GM12878 (cell line): Measurements from ENCODE around the gene TMEM163. TPM values are rescaled to one million over a fixed set of nuclear protein-coding genes. Genes with fewer than 3 reads are reported as not detected.

Source experiments
- ATAC-seq: fragments of 200-7000 bp; cut with Tn5 transposase; 3 replicates; pipeline ENCODE4 v1.9.1; 2020; ENCODE audit warnings: mild to moderate bottlenecking, moderate library complexity
- BruUV-seq: library from RNA; stranded (reverse); fragments of 400-500 nt; replicated peaks from 2 replicates; lab custom pipeline; 2021; lab: Mats Ljungman, UMichigan
- CTCF ChIA-PET: fragments of 300-600 bp; sonication (Branson Sonifier 250); formaldehyde crosslinking; extraction: SDS; loops from one replicate; lab custom pipeline; 2021; ENCODE audit warnings: inconsistent platforms; lab: Yijun Ruan, JAX
- POLR2A ChIA-PET: fragments of 350-600 bp; formaldehyde crosslinking; extraction: SDS; loops from one replicate; lab custom pipeline; 2021; ENCODE audit warnings: inconsistent platforms; lab: Charles Lee
- RAD21 ChIA-PET: fragments of 300-600 bp; sonication (Branson Sonifier 250); formaldehyde crosslinking; loops from one replicate; lab custom pipeline; 2023; ENCODE audit warnings: antibody characterized with exemption; ENCODE audit not compliant: unreplicated experiment; lab: Charles Lee
- SMC1A ChIA-PET: fragments of 300-600 bp; sonication (Branson Sonifier 250); formaldehyde crosslinking; loops from one replicate; lab custom pipeline; 2023; ENCODE audit not compliant: unreplicated experiment, uncharacterized antibody; lab: Charles Lee
- DNase-seq: peaks from one replicate; pipeline ENCODE4 v3.0.0-alpha.2; 2011; ENCODE audit warnings: low read depth, low spot score
- FAIRE-seq: peaks from 3 replicates; lab custom pipeline; 2011; peaks lifted over from hg19 to GRCh38; lab: Jason Lieb, UNC
- H2AFZ ChIP-seq: 2 replicates; pipeline ENCODE4 v1.6.0; 2011; ENCODE audit warnings: low read depth, low read length, control low read depth; ENCODE audit not compliant: control insufficient read depth
- H3K27ac ChIP-seq: 2 replicates; pipeline ENCODE4 v1.5.1; 2011; ENCODE audit warnings: control low read depth; ENCODE audit not compliant: control insufficient read depth, insufficient read depth
- H3K27me3 ChIP-seq, 2 experiments: replicated peaks in 1 of 2; 2 replicates each; pipeline versions ENCODE4 v1.6.0 to v1.6.1; 2011; ENCODE audit warnings: low read length in 1 of 2; ENCODE audit not compliant: control insufficient read depth in 2 of 2, insufficient read depth in 2 of 2
- H3K36me3 ChIP-seq, 2 experiments: 2 replicates each; pipeline ENCODE4 v1.5.1; 2011; ENCODE audit warnings: low read length in 1 of 2; ENCODE audit not compliant: control insufficient read depth in 2 of 2, insufficient read depth in 2 of 2
- H3K4me1 ChIP-seq: 2 replicates; pipeline ENCODE4 v1.6.1; 2011; ENCODE audit warnings: mild to moderate bottlenecking, low read length, moderate library complexity, mixed read lengths; ENCODE audit not compliant: control insufficient read depth, insufficient read depth
- H3K4me2 ChIP-seq: 2 replicates; pipeline ENCODE4 v1.6.0; 2011; ENCODE audit warnings: control low read depth; ENCODE audit not compliant: control insufficient read depth, insufficient read depth
- H3K4me3 ChIP-seq: fragments of 200-600 bp; sonication (generic); 2 replicates; pipeline ENCODE4 v1.5.1; 2016
- H3K79me2 ChIP-seq: 2 replicates; pipeline ENCODE4 v1.6.0; 2011; ENCODE audit warnings: low read length; ENCODE audit not compliant: control insufficient read depth, insufficient read depth
- H3K9ac ChIP-seq: 2 replicates; pipeline ENCODE4 v1.8.0; 2011; ENCODE audit warnings: low read length, control low read depth, mixed read lengths; ENCODE audit not compliant: control insufficient read depth, insufficient read depth
- H3K9me3 ChIP-seq: replicated peaks from 3 replicates; pipeline ENCODE4 v1.5.1; 2011; ENCODE audit warnings: mild to moderate bottlenecking, low read length; ENCODE audit not compliant: control insufficient read depth, insufficient read depth
- H4K20me1 ChIP-seq: 2 replicates; pipeline ENCODE4 v1.6.0; 2011; ENCODE audit not compliant: control insufficient read depth, insufficient read depth
- BACH1 ChIP-seq: fragments of 450-650 bp; IDR thresholded peaks from 2 replicates; pipeline ENCODE4 v1.6.1; 2017; ENCODE audit warnings: mild to moderate bottlenecking, borderline replicate concordance
- CBX3 ChIP-seq: fragments of 200-600 bp; sonication (generic); IDR thresholded peaks from 2 replicates; pipeline ENCODE4 v1.6.1; 2016; ENCODE audit warnings: low read depth, borderline replicate concordance
- NFIC ChIP-seq: IDR thresholded peaks from 2 replicates; pipeline ENCODE4 v1.6.1; 2012; ENCODE audit warnings: low read depth, mild to moderate bottlenecking, inconsistent platforms, low read length, moderate library complexity
- NFYB ChIP-seq: IDR thresholded peaks from 2 replicates; pipeline ENCODE4 v1.6.1; 2011; ENCODE audit warnings: low read depth, mild to moderate bottlenecking, low read length, improper control_type of control experiment, moderate library complexity; ENCODE audit not compliant: insufficient read depth
- SIN3A ChIP-seq: IDR thresholded peaks from 2 replicates; pipeline ENCODE4 v1.6.1; 2012; ENCODE audit warnings: low read depth, low read length, improper control_type of control experiment
- SREBF2 ChIP-seq: IDR thresholded peaks from 2 replicates; pipeline ENCODE4 v1.6.1; 2012; ENCODE audit warnings: mild to moderate bottlenecking, low read length
- YBX1 ChIP-seq: fragments of 450-650 bp; IDR thresholded peaks from 2 replicates; pipeline ENCODE4 v1.6.1; 2016; ENCODE audit warnings: antibody characterized with exemption
- WGBS: methylation state at CpG from one replicate; pipeline ENCODE4 v1.1.6; 2016; ENCODE audit warnings: low lambda C conversion rate; ENCODE audit not compliant: insufficient replicate concordance, insufficient coverage; ENCODE audit errors: missing lambda C conversion rate; 5-methylcytosine and 5-hydroxymethylcytosine counted together
- in situ Hi-C: fragments of 300-500 bp; cut with MboI; formaldehyde crosslinking; loops from 9 replicates; pipeline ENCODE4 v1.14.3; 2018; ENCODE audit warnings: mixed read lengths
- intact Hi-C: fragments of 100-400 bp; cut with micrococcal nuclease; formaldehyde crosslinking; loops from one replicate; pipeline ENCODE4 v1.14.2; 2022; ENCODE audit not compliant: unreplicated experiment
- polyA plus RNA-seq, 11 experiments: library from polyadenylated mRNA; depleted of rRNA in 4 of 11; unstranded in 6 of 11; stranded (reverse) in 5 of 11; fragments of >200 nt; fragmentation: Nextera tagmentation in 4 of 11; fragmentation: Illumina TruSeq in 1 of 11; extraction: Ambion mirVana in 4 of 11; extraction: Trizol in 1 of 11; gene quantifications; 1 replicate in 1 of 11; 2 replicates in 10 of 11; pipeline versions ENCODE4 v1.2.1 to v1.2.3, GENCODE V29; 2011 to 2016; ENCODE audit warnings: inconsistent platforms in 2 of 11, missing spikeins in 2 of 11, low read depth in 1 of 11
- total RNA-seq, 4 experiments: library from RNA; depleted of rRNA in 3 of 4; stranded (reverse); fragments of >200 nt in 3 of 4; fragmentation: Illumina TruSeq in 1 of 4; extraction: Trizol in 1 of 4; gene quantifications; 2 replicates each; pipeline versions ENCODE4 v1.2.1 to v1.2.3, GENCODE V29; 2013 to 2021
- TF ChIP-seq, protein P1 (sequence below): IDR thresholded peaks from 2 replicates; pipeline ENCODE4 v1.6.1; 2011; ENCODE audit warnings: borderline replicate concordance, low read depth, mild to moderate bottlenecking, moderate library complexity, mixed read lengths, low read length; ENCODE audit not compliant: insufficient read depth; ENCODE audit errors: extremely low read length
- TF ChIP-seq, protein P2 (sequence below): fragments of 450-650 bp; conservative IDR thresholded peaks from 2 replicates; pipeline ENCODE4 v1.6.1; 2017; ENCODE audit warnings: mild to moderate bottlenecking, moderate library complexity

Gene TMEM163
- total and polyA plus RNA-seq, 10 of the 15 experiments (the other 5 are each of a cell fraction or from before 2014, with no cell fraction given) = 0.05 to 0.11 (median 0.07) TPM; not detected in 4

DNA sequence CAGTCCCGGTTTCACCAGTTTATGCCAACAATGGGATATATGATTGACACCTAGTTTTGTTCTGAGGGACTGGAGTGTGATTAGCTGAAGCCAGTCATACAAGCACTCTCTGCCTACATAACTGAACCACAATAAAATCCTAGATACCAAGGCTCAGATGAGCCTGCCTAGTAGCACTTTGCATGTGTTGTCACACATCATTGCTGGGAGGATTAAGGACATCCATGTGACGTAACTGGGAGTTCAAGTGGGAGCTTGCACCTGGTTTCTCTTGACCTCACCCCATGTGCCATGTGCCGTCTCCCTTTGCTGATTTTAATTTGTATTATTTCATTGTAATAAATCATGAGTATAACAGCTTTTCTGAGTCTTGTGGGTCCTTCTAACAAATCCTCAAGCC is 90.3 kb downstream of the TMEM163 start:
- SMC1A ChIA-PET = no interaction called here
- BruUV-seq = no TSS peak

DNA sequence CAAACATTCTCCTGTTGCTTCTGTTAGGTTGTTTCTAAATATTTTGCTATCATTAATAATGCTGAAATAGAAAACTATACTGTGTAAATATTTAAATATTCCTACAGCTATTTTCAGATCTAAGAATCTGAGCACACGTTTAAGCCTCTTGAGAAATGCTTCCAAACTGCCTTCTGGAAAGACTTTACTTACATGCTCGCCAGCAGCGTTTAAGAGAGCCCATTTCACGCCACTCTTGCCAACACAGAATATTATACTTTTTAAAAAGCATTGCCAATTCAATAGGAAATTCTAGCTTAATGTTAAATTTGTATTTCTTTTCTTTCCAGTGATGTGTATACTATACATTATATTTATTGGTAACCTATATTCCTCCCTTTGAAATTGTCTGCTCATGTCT is 92.0 kb downstream of the TMEM163 start:
- CTCF ChIA-PET = interaction anchor here (1.1 kb wide), 1 partner anchor 175 kb away, joined by 3 read pairs; no protein-coding TSS in a partner anchor
- no peak for DNase-seq
- Histone ChIP-seq H3K9ac (no peak overlapping the region), H3K27me3 (no peaks in the 10 kb centered on the region), H3K4me1 (peaks cover 21% of the 10 kb centered on the region), H3K36me3 (no peaks in the 10 kb centered on the region), H4K20me1 (no peaks in the 10 kb centered on the region), H3K9me3 (peaks cover 5% of the 10 kb centered on the region; the same call in 2 of the 3 replicates), H3K4me3 (no peak overlapping the region), H3K27ac (no peak overlapping the region), H3K79me2 (no peaks in the 10 kb centered on the region), H3K4me2 (no peak overlapping the region), H2AFZ (no peak overlapping the region)
- intact Hi-C loops (no loop called here), in situ Hi-C loops (no loop called here)
- RAD21 ChIA-PET = no interaction called here
- ATAC-seq = no peak
- 36% methylated on average over 4 of the region's 4 CpGs for WGBS
- no TSS peak for BruUV-seq
- SMC1A ChIA-PET = no interaction called here
- POLR2A ChIA-PET = no interaction called here
- FAIRE-seq = no peak
- no peak for TF ChIP-seq NFYB
- TF ChIP-seq, protein P1, sequence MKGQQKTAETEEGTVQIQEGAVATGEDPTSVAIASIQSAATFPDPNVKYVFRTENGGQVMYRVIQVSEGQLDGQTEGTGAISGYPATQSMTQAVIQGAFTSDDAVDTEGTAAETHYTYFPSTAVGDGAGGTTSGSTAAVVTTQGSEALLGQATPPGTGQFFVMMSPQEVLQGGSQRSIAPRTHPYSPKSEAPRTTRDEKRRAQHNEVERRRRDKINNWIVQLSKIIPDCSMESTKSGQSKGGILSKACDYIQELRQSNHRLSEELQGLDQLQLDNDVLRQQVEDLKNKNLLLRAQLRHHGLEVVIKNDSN = no peak
- TF ChIP-seq CBX3 = no peak
- TF ChIP-seq, protein P2, sequence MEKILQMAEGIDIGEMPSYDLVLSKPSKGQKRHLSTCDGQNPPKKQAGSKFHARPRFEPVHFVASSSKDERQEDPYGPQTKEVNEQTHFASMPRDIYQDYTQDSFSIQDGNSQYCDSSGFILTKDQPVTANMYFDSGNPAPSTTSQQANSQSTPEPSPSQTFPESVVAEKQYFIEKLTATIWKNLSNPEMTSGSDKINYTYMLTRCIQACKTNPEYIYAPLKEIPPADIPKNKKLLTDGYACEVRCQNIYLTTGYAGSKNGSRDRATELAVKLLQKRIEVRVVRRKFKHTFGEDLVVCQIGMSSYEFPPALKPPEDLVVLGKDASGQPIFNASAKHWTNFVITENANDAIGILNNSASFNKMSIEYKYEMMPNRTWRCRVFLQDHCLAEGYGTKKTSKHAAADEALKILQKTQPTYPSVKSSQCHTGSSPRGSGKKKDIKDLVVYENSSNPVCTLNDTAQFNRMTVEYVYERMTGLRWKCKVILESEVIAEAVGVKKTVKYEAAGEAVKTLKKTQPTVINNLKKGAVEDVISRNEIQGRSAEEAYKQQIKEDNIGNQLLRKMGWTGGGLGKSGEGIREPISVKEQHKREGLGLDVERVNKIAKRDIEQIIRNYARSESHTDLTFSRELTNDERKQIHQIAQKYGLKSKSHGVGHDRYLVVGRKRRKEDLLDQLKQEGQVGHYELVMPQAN = no peak
- no peak for TF ChIP-seq SIN3A
- TF ChIP-seq BACH1 = no peak
- no peak for TF ChIP-seq YBX1
- no peak for TF ChIP-seq NFIC

More for the DNA sequence above, 90.3 kb downstream of the TMEM163 start:
- Histone ChIP-seq H3K9ac (no peak overlapping the region), H2AFZ (no peak overlapping the region), H3K27me3 (no peaks in the 10 kb centered on the region), H3K27ac (no peak overlapping the region), H4K20me1 (no peaks in the 10 kb centered on the region), H3K4me2 (no peak overlapping the region), H3K4me3 (no peak overlapping the region), H3K9me3 (peaks cover 5% of the 10 kb centered on the region; the same call in 2 of the 3 replicates), H3K36me3 (no peaks in the 10 kb centered on the region), H3K4me1 (peaks cover 8% of the 10 kb centered on the region), H3K79me2 (no peaks in the 10 kb centered on the region)
- WGBS = 29% methylated on average over 3 of the region's 3 CpGs
- in situ Hi-C loops = no loop called here
- CTCF ChIA-PET = no interaction called here
- ATAC-seq (no peak), DNase-seq (no peak), FAIRE-seq (no peak)
- intact Hi-C loops = no loop called here
- RAD21 ChIA-PET = no interaction called here
- TF ChIP-seq SREBF2 = no peak
- POLR2A ChIA-PET = no interaction called here
